K562 (cell line): Measurements from ENCODE around the gene MILR1. TPM values are rescaled to one million over a fixed set of nuclear protein-coding genes. Genes with fewer than 3 reads are reported as not detected.
A peak's percentile ranks its signal among the peaks of the same experiment; 100 is the strongest.

Source experiments
- ATF1 ChIP-seq, 2 experiments: fragments of 450-650 bp in 1 of 2; IDR thresholded peaks; 2 replicates each; pipeline ENCODE4 v1.6.1; 2016; ENCODE audit warnings: missing compliant biosample characterization in 1 of 2, missing genetic modification characterization in 1 of 2
- CBFA2T3 ChIP-seq: fragments of 450-650 bp; IDR thresholded peaks from 2 replicates; pipeline ENCODE4 v1.6.1; 2017
- CC2D1A ChIP-seq: fragments of 450-650 bp; IDR thresholded peaks from 2 replicates; pipeline ENCODE4 v1.6.1; 2017; ENCODE audit warnings: mild to moderate bottlenecking
- CTBP1 ChIP-seq: fragments of 450-650 bp; IDR thresholded peaks from 2 replicates; pipeline ENCODE4 v1.6.1; 2016; ENCODE audit warnings: borderline replicate concordance
- DACH1 ChIP-seq: fragments of 450-650 bp; IDR thresholded peaks from 2 replicates; pipeline ENCODE4 v1.6.1; 2018; ENCODE audit not compliant: partially characterized antibody
- EHMT2 ChIP-seq: fragments of 450-650 bp; IDR thresholded peaks from 2 replicates; pipeline ENCODE4 v1.6.1; 2018; ENCODE audit warnings: antibody characterized with exemption
- ELF1 ChIP-seq: fragments of 200-800 bp; sonication (Bioruptor generic); IDR thresholded peaks from 2 replicates; pipeline ENCODE4 v1.6.1; 2016; ENCODE audit warnings: missing genetic modification characterization, missing compliant biosample characterization
- HDAC1 ChIP-seq, 2 experiments: fragments of 450-650 bp; IDR thresholded peaks; 2 replicates each; pipeline ENCODE4 v1.6.1; 2016 to 2017; ENCODE audit warnings: inconsistent platforms in 1 of 2, mild to moderate bottlenecking in 1 of 2, moderate library complexity in 1 of 2
- HNRNPUL1 ChIP-seq: fragments of 200-400 bp; formaldehyde crosslinking; IDR thresholded peaks from 2 replicates; pipeline ENCODE4 v1.6.1; 2017; ENCODE audit warnings: low read length
- KAT8 ChIP-seq: fragments of 450-650 bp; IDR thresholded peaks from 2 replicates; pipeline ENCODE4 v1.6.1; 2016; ENCODE audit warnings: low read depth, mild to moderate bottlenecking
- LCOR ChIP-seq: sonication (generic); formaldehyde crosslinking; IDR thresholded peaks from 2 replicates; pipeline ENCODE4 v1.8.0; 2022; ENCODE audit warnings: mild to moderate bottlenecking, missing genetic modification reagents
- MLX ChIP-seq, 2 experiments: fragments of 450-650 bp in 1 of 2; sonication (generic) in 1 of 2; formaldehyde crosslinking; conservative IDR thresholded peaks; 2 replicates each; pipeline versions ENCODE4 v1.4.0 to v1.8.1; 2020 to 2022; ENCODE audit warnings: mild to moderate bottlenecking in 1 of 2, missing genetic modification reagents in 1 of 2
- NCOR1 ChIP-seq: fragments of 450-650 bp; IDR thresholded peaks from 2 replicates; pipeline ENCODE4 v1.6.1; 2016; ENCODE audit warnings: mild to moderate bottlenecking, moderate library complexity
- POLR2AphosphoS5 ChIP-seq: IDR thresholded peaks from 2 replicates; pipeline ENCODE4 v1.6.1; 2011; ENCODE audit warnings: mild to moderate bottlenecking, low read depth, low read length, moderate library complexity; ENCODE audit not compliant: control insufficient read depth, insufficient read depth
- RBM25 ChIP-seq: fragments of 200-400 bp; formaldehyde crosslinking; IDR thresholded peaks from 2 replicates; pipeline ENCODE4 v1.6.1; 2018; ENCODE audit warnings: low read length, low read depth, moderate library complexity; ENCODE audit not compliant: severe bottlenecking
- RBM39 ChIP-seq: fragments of 200-400 bp; formaldehyde crosslinking; optimal IDR thresholded peaks from 2 replicates; pipeline ENCODE3; 2018; ENCODE audit warnings: low read depth, low read length
- RCOR1 ChIP-seq, 2 experiments: IDR thresholded peaks; 2 replicates each; pipeline ENCODE4 v1.6.1; 2012; ENCODE audit warnings: low read depth in 2 of 2, low read length in 2 of 2, borderline replicate concordance in 1 of 2, improper control_type of control experiment in 1 of 2
- SIRT6 ChIP-seq: IDR thresholded peaks from one replicate; pipeline ENCODE4 v1.6.1; 2012; ENCODE audit warnings: low read depth, mild to moderate bottlenecking, control low read depth, inconsistent platforms, low read length, moderate library complexity
- SMARCA5 ChIP-seq: fragments of 450-650 bp; IDR thresholded peaks from 2 replicates; pipeline ENCODE4 v1.6.1; 2016
- TBL1XR1 ChIP-seq, 2 experiments: IDR thresholded peaks; 2 replicates each; pipeline ENCODE4 v1.6.1; 2012; ENCODE audit warnings: improper control_type of control experiment in 2 of 2, low read length in 2 of 2, mild to moderate bottlenecking in 1 of 2
- ZFP30 ChIP-seq: fragments of 250-450 bp; sonication (Bioruptor Pico); IDR thresholded peaks from 2 replicates; pipeline ENCODE4 v1.8.0; 2022; ENCODE audit warnings: moderate library complexity, mild to moderate bottlenecking, inconsistent platforms, borderline replicate concordance
- ZNF280A ChIP-seq: fragments of 450-650 bp; IDR thresholded peaks from 2 replicates; pipeline ENCODE4 v1.6.1; 2018; ENCODE audit warnings: mild to moderate bottlenecking, low read depth; ENCODE audit not compliant: partially characterized antibody
- ZNF830 ChIP-seq: fragments of 250-450 bp; sonication (Bioruptor Pico); IDR thresholded peaks from 2 replicates; pipeline ENCODE4 v1.5.0; 2021; ENCODE audit warnings: mild to moderate bottlenecking
- polyA plus RNA-seq, 8 experiments: library from polyadenylated mRNA; depleted of rRNA in 4 of 8; stranded (reverse) in 5 of 8; unstranded in 3 of 8; fragments of >200 nt; fragmentation: Nextera tagmentation in 2 of 8; fragmentation: Illumina TruSeq in 1 of 8; extraction: Ambion mirVana in 2 of 8; extraction: Trizol in 1 of 8; gene quantifications; 2 replicates each; pipeline versions ENCODE4 v1.2.1 to v1.2.3, GENCODE V29; 2011 to 2014; ENCODE audit warnings: inconsistent platforms in 1 of 8, missing spikeins in 1 of 8
- total RNA-seq, 7 experiments: library from RNA; depleted of rRNA in 6 of 7; stranded (reverse); fragments of >200 nt in 6 of 7; fragmentation: Illumina TruSeq in 2 of 7; extraction: Trizol in 2 of 7; gene quantifications; 2 replicates each; pipeline versions ENCODE4 v1.2.1 to v1.2.3, GENCODE V29; 2011 to 2021; ENCODE audit warnings: low replicate concordance in 1 of 7
- TF ChIP-seq, protein P1 (sequence below): fragments of 250-450 bp; sonication (Bioruptor Pico); IDR thresholded peaks from 2 replicates; pipeline ENCODE4 v1.8.0; 2021; ENCODE audit warnings: moderate library complexity, mild to moderate bottlenecking, inconsistent platforms
- TF ChIP-seq, protein P2 (sequence below), 2 experiments: IDR thresholded peaks in 1 of 2; conservative IDR thresholded peaks in 1 of 2; 2 replicates each; pipeline ENCODE4 v1.6.1; 2016; ENCODE audit warnings: low read depth in 2 of 2, mild to moderate bottlenecking in 1 of 2, missing compliant biosample characterization in 1 of 2, missing genetic modification characterization in 1 of 2, moderate library complexity in 1 of 2

The MILR1 gene
- total and polyA plus RNA-seq, 9 of the 15 experiments (the other 6 are each of a cell fraction or from before 2014, with no cell fraction given) = 3.8 to 14.1 (median 7.1) TPM

GRCh38 chr17:64504769-64505339 lies 55.9 kb downstream of the MILR1 start (continued):
- TF ChIP-seq SIRT6 = no peak
- TF ChIP-seq NCOR1 = peak; percentile 66
- peak in 1 of 2 experiments; percentile 12; a peak in 1 of 4 replicates for TF ChIP-seq TBL1XR1 (IDR thresholded peaks at IDR 0.05; ENCODE audit: low read length in 2 of 2)
- peak; percentile 88 for TF ChIP-seq CBFA2T3
- no peak for TF ChIP-seq KAT8
- no peak for TF ChIP-seq ZFP30 (CRISPR knock-in tag)
- TF ChIP-seq HNRNPUL1 = peak; percentile 89
- TF ChIP-seq, protein P1, sequence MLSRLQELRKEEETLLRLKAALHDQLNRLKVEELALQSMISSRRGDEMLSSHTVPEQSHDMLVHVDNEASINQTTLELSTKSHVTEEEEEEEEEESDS (CRISPR knock-in tag) = no peak
- TF ChIP-seq POLR2AphosphoS5 = peak; percentile 58
- no peak for TF ChIP-seq SMARCA5
- peak in 1 of 2 experiments; percentile 22; a peak in 1 of 4 replicates for TF ChIP-seq HDAC1 (IDR thresholded peaks at IDR 0.05)
- TF ChIP-seq, protein P2, sequence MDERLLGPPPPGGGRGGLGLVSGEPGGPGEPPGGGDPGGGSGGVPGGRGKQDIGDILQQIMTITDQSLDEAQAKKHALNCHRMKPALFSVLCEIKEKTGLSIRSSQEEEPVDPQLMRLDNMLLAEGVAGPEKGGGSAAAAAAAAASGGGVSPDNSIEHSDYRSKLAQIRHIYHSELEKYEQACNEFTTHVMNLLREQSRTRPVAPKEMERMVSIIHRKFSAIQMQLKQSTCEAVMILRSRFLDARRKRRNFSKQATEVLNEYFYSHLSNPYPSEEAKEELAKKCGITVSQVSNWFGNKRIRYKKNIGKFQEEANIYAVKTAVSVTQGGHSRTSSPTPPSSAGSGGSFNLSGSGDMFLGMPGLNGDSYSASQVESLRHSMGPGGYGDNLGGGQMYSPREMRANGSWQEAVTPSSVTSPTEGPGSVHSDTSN (CRISPR knock-in tag; IDR thresholded peaks at IDR 0.05; ENCODE audit: low read depth) = no peak
- TF ChIP-seq, protein P2 (tag; conservative IDR thresholded peaks at IDR 0.05; ENCODE audit: low read depth) = 0 out of 2 replicates have a peak, but pooled peaks have one; percentile 18
- TF ChIP-seq RBM39 = peak; percentile 42
- TF ChIP-seq MLX (CRISPR knock-in tag; conservative IDR thresholded peaks at IDR 0.05) = no peak
- TF ChIP-seq LCOR (CRISPR knock-in tag) = peak; percentile 47; the same call in 1 of the 2 replicates
- no peak for TF ChIP-seq ELF1
- peak in 1 of 2 experiments; percentile 42; a peak in 3 of 4 replicates for TF ChIP-seq RCOR1 (IDR thresholded peaks at IDR 0.05; ENCODE audit: borderline replicate concordance in 1 of 2, low read depth in 2 of 2, low read length in 2 of 2)
- TF ChIP-seq ZNF280A = no peak
- TF ChIP-seq EHMT2 = no peak
- TF ChIP-seq ZNF830 (CRISPR knock-in tag) = no peak
- no peak for TF ChIP-seq ATF1 (CRISPR knock-in tag; IDR thresholded peaks at IDR 0.05)
- 0 out of 2 replicates have a peak, but pooled peaks have one; percentile 47 for TF ChIP-seq ATF1 (tag; IDR thresholded peaks at IDR 0.05)
- TF ChIP-seq CC2D1A = 0 out of 2 replicates have a peak, but pooled peaks have one; percentile 16
- TF ChIP-seq DACH1 = no peak
- no peak for TF ChIP-seq CTBP1
- TF ChIP-seq RBM25 = no peak
